HG02870 (cell line): ENCODE measurements around the gene STAT5B.
"Not testable (repeated sequence)": the region's sequence is repeated elsewhere in the genome, so short reads cannot be mapped to it uniquely, and the experiment has no call there.

Source experiments
- ATAC-seq: cut with Tn5 transposase; IDR thresholded peaks from one replicate; pipeline ENCODE4 v1.9.1; 2021; ENCODE audit warnings: mild to moderate bottlenecking, moderate library complexity; ENCODE audit not compliant: unreplicated experiment

Gene STAT5B

DNA sequence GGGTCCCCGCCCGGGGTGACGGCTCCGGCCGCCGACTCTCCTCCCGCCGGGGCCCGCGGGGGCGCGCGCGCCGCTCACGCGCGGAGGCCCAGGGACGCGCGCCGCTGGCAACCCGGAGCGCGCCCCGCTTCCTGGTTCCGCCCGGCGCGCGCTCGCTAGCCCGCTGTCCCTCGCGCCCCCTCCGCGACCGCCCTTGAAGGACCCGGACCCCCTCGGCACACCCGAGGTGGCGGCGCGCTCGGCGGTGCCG, at the start of gene STAT5B:
TSS of gene STAT5B (minus strand) at position 33 of the 250 bp plus-strand sequence. CDS start 44,264 bp downstream, outside the sequence.
- no peak for ATAC-seq

GRCh38 chr17:42325026-42325425, 48.8 kb upstream of the STAT5B start:
- ATAC-seq, result no peak

DNA sequence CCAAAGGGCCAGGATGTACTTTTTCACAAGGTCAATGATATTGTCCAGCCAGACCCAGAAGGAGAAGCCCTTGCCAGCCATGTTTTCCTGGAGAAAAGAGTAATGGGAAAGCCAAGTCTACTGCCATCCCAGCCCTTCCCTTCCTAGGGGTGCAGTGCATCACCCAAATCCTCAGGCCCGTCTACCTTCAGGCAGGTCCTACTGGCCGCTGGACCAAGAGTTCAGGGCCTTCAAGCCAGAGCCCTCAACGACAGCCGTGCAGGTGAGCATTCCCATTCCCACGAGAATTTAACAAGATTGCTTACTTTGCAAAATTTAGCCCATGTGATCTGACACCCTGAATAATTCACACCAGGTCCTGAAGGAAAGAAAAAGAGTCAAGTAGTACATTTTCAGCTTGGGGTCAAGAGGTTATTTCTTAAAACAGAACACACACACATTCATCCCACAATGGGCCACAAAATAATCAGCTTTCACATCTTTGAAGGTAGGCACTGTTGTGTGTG, 47.1 kb upstream of the STAT5B start:
- no peak for ATAC-seq

GRCh38 chr17:42322382-42323267, 46.4 kb upstream of the STAT5B start:
- no peak for ATAC-seq

GRCh38 chr17:42321555-42321954, 45.4 kb upstream of the STAT5B start:
- ATAC-seq, result no peak

- ATAC-seq, result not testable (repeated sequence)
Measured at GRCh38 chr17:42317967-42318366, 41.8 kb upstream of the STAT5B start.

- ATAC-seq, result no peak
Measured at GRCh38 chr17:42317266-42317845, 41.2 kb upstream of the STAT5B start.

DNA sequence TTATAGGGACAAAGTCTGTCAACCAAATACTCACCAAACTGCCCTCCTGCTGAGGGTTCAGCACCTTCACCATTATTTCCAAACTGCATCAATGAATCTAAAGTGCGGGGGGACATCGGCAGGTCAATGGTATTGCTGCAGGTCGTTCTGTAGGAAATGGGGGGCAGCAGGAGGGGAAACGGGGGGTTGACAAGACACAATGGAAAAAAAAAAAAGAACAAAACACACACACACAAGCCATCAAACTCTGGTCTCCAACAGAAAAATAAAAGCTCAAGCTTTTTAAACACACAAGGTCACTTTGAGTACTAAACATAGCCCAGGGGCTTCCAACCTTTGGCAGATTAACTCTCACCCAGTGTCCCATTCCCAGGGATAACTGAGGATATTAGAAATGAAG, 40.6 kb upstream of the STAT5B start:
- ATAC-seq, result no peak

DNA sequence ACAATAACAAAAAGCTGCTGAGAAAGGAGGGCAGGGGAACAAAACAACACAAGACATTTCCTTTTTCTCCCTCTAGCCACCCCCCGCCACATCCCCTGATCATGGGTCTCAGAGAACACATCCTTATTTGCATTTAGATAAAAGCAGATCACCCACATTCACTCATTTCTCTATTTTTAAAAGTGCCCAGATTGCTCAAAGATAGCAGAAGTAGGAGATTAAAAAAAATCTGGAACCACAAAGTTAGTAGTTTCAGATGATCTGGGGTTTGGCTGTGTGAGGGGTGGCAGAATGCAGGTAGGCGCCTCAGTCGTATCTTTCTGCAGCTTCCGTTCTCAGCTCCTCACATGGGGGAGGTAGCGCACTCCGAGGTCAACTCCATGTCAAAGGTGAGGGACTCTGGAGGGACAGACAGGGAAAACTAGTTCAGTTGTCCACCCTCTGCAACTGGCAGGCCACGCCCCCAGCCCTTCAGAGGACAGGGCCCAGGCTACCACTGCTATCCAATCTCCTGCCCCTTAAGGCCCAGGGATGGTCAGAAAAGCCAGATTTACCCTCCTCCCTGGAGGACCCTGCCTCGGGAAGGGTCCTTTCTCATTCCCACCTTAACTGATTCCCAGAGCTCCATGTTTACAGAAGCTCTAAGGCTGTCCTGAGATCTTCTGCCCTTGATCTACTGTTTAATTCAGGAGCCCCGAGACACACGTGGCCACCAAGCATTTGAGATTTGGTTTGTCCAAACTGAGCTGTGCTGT, 39.4 kb upstream of the STAT5B start:
- ATAC-seq, result no peak

DNA sequence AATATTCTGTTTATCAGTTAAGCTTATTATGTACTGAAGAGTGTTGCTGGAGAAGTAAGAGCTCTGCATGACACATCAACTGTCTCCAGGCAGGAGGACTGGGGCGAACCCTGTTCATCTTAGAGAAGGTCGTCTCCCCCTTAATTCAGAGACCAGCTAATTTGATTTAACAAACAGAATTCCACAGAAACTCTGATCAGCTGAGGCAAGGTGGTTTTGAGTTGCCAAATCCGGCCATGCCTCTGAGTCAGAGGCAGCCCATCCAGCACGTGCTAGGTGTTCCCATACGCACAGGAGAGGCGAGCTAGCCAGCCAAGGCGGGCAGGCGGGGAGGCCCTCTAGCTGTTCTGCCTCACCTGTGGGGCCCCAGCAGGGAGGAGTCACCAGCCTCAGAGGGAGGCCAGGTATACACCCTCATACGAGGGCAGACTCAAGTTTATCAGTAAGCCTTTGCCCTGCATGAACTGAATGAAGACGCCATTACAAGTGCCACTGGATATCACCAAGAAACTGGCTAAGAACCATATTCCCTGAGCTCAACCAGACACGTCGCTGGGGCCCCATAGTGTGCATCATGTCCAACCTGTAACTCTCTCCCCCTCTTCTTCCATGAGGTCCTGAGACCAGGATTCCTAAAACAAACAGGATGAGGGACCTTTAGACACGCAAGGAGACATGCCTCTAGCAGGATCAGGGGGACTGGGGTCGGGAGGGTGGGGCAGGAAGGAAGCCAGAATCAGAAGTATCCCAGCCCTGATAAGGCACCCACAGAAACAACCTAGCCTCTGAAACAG, 37.8 kb upstream of the STAT5B start:
- no peak for ATAC-seq

DNA sequence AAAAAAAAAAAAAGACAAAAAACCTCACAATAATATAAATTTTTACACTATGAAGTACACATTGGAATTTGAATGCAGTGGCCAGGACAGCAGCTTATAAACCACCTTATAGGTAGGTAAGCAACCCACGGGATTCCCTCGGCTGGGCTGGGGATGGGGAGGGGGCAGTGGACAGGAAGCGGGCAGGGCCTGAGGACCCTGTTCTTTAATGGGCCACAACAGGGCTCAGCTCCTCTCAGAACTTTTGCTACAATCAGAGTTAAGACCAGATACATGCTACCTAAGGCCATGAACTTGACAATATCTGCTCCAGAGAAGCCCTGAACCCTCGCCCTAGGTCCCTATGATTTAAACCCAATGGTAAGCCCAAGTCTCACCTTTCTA, 37.2 kb upstream of the STAT5B start:
- no peak for ATAC-seq

DNA sequence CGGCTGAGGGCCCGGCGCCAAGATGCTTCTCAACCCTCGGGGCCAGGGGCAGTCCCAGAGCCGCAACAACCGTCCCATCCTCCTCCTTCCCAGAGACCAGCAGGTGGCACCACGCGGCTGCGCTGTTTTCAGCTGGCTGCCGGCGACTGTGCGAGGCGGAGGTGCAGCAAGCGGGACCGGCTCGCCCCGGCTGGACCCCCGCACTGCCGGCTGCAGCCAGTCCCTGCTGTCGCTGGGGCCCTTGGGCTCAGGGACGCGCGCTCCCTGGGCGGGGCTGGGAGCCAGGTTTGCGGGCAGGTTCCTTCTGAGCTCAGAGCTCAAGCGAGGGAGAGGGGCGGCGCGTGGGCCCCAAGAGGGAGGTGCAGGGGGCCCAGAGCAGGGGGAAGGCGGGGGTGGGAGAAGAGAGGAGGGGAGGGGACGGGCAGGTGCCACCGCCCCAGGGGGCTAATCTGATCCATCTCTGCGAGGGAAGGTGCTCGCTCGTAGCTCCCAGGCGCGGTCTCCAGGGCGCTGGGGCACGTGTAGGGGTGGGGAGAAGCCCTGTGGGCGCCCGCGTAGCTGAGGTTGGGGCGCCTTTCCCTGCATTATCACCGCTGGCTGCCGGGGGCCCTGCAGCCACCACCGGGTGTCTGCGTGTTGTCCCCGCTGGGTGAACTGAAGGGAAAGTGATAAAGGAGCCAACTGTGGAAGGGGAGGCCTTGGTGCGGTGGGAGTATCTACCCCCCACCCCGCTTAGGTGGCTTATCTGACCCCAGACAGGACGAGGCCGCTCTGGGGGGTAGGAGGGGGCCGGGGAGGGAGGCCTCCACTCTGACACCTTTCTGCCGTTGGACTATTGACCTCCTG, 36.3 kb upstream of the STAT5B start:
- no peak for ATAC-seq

GRCh38 chr17:42312035-42312284, 35.8 kb upstream of the STAT5B start:
- ATAC-seq, result no peak

DNA sequence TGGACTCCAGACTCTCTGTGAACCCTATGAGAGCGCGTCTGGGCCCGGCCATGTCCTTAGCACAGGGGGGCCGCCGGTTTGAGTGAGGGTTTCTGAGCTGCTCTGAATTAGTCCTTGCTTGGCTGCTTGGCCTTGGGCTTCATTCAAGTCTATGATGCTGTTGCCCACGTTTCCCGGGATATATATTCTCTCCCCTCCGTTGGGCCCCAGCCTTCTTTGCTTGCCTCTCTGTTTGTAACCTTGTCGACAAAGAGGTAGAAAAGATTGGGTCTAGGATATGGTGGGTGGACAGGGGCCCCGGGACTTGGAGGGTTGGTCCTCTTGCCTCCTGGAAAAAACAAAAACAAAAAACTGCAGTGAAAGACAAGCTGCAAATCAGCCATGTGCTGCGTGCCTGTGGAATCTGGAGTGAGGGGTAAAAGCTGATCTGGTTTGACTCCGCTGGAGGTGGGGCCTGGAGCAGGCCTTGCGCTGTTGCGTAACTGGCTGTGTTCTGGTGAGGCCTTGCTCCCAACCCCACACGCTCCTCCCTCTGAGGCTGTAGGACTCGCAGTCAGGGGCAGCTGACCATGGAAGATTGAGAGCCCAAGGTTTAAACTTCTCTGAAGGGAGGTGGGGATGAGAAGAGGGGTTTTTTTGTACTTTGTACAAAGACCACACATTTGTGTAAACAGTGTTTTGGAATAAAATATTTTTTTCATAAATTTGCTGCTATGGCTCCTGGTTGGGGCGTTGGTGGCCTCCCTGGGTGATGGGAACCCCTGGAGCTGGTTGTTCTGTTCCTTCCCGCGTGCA, 35.2 kb upstream of the STAT5B start:
- ATAC-seq, result no peak

GRCh38 chr17:42310787-42311215, 34.6 kb upstream of the STAT5B start:
- no peak for ATAC-seq

GRCh38 chr17:42309986-42310786, 34.0 kb upstream of the STAT5B start:
- no peak for ATAC-seq

DNA sequence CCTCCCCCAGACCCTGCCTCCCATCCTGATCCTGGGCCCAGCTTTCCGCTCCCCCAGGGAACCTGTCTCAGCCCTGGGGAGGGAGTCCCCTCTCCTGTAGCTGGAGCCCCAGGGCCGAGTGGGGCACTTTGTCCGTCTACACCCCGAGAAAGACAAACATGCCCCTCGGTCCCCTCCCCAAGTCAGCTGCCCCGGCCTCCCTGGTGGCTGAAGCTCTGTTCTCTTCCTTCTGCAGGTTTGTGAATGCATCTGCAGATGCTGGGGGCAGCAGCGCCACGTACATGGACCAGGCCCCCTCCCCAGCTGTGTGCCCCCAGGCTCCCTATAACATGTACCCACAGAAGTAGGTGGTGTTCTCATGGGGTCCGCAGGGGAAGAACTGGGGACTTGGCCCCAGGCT, 33.0 kb upstream of the STAT5B start:
- no peak for ATAC-seq

DNA sequence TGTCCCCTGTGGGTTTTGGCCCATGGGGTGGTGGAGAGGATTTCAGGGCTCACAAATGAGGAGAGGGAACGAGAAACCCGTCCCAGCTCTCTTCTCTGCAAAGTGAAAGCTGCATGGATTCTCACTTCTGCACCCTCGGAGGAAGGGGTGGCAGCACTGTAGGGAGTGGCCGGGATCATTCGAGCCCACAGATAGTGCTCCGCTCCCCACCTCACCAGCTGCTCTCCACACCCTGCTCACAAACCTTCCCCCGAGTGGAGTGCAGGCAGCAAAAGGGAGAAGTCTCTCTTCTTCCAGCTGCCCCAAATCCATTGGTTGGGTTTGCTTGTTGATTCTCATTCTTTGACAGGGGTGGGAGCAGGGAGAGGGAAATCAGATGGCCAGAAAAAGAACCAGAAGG, 32.3 kb upstream of the STAT5B start:
- no peak for ATAC-seq
